GM18511 (cell line): ENCODE data around the gene NTNG1.

Source experiments
- ATAC-seq: cut with Tn5 transposase; IDR thresholded peaks from one replicate; pipeline ENCODE4 v1.9.1; 2021; ENCODE audit warnings: mild to moderate bottlenecking, moderate library complexity; ENCODE audit not compliant: unreplicated experiment

Gene NTNG1

DNA sequence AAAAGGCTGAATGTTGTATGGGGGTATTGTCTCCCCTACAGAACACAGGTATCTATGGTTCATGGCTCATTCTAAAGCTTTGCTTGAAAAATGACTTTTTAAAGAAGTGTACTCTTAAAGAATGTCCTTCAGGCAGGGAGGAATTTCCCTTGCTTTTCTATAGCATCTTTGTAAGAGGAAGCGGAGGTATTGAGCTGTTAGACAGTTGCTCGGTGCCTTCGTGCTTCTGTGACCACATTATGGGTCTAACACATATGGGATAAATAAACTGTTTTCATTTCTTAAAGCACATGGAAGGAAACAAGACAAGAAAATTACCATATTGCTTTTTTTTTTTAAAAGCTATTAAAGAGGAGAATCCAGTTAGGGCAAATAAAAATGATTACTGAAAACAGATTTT, 182.9 kb downstream of the NTNG1 start:
- ATAC-seq = no peak

- ATAC-seq = no peak
These were observed 186.1 kb downstream of the NTNG1 start for GRCh38 chr1:107326824-107327445.

DNA sequence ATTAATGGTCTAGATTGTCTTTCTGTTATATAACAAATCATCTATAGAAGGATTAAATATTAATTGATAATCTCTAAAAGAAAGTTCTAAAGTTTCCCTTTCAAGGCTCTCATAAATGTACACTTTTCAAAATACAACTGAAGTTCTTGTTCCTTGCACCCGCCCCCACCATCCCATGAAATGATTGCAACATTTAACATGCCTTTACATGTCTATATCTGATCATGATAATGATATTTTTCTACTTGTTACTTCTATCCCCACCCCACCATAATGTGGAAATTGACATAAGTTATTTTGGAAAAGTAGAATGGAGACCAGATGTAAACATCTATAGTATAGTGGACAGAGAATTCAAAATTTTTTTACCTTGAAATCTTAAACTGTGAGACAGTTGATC, 186.6 kb downstream of the NTNG1 start:
- ATAC-seq = no peak

DNA sequence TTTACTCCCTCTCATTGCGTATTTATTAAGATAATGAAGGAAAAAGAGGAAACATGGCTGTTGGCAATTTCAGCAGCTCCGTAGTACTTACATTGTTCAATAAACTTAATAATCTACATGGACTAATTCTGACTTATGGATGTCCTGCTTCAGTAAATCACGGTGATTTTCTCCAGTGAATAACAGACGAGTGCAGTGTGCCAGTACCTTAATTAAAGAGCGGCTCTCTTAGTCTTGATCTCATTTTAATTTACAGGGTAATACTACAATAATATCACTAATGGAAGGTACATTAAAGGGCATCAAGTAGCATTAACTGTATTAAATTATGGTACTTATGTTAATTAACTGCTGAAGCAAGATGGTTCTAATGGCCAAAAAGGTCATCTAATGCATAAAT, 187.2 kb downstream of the NTNG1 start:
- no peak for ATAC-seq

DNA sequence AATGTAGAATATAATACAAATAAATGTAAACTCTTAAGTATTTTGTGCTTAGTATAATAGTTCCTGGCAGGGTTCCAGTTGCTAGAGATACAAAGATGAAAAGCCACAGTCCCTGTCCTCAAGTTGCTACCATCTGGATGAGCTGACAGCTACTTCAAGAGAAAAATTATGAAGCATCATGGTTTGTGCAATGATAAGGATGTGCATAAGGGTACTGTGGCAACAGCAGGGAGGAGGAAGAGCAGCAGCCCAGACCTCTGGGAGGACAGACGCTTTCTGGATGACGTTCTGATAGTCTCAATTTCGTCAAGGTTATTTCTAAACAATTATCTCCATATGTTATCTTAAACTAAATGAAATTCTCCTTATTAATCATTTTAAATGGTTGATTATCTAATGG, 198.9 kb downstream of the NTNG1 start:
- no peak for ATAC-seq

- ATAC-seq = no peak
These were observed 201.5 kb downstream of the NTNG1 start for GRCh38 chr1:107342316-107342715.

- ATAC-seq = no peak
These were observed 201.9 kb downstream of the NTNG1 start for GRCh38 chr1:107342768-107343167.

- no peak for ATAC-seq
These were observed 202.8 kb downstream of the NTNG1 start for GRCh38 chr1:107343601-107344000.

DNA sequence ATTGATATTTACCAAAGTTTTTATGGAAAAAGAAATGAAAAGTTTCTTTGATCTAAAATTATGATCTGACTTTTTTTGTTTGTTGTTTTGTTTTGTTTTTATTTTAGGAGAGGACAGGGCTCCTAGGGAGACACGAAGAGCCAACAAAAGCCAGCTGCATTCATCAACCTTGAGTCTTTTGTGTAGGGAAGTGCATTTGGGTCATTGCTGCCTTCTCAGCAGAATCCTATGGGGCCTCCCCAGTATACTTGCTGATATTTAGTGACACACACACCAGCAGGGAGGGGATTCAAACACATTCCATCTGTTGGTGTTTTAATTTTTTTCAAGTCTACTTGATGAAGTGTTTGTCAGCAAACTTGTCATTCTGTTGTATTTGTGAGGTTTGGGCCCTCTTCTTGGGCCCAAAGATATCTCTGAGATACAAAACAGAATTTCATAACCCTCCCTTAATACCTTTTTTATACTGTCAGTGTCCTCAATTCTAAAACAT, 203.5 kb downstream of the NTNG1 start:
- no peak for ATAC-seq

GRCh38 chr1:107344836-107345235, 204.0 kb downstream of the NTNG1 start:
- no peak for ATAC-seq

DNA sequence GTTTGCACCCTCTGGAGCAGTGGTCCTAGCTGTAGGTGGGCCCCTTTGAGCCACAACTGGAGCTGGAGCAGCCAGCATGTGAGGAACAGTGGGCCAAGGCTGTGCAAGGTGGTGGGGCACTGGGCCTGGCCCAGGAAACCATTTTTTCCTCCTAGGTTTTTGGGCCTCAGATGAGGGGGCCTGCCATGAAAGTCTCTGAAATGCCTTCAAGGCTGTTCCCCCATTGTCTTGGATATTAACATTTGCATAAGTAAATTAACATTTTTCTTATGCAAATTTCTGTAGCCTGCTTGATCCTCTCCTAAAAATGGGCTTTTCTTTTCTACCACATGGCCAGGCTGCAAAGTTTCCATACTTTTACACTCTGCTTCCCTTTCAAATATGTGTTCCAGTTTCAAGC, 212.0 kb downstream of the NTNG1 start:
- no peak for ATAC-seq

GRCh38 chr1:107357376-107357775, 216.5 kb downstream of the NTNG1 start:
- no peak for ATAC-seq

- ATAC-seq = no peak
These were observed 217.9 kb downstream of the NTNG1 start for GRCh38 chr1:107358619-107359327.

GRCh38 chr1:107359472-107360241, 218.8 kb downstream of the NTNG1 start:
- ATAC-seq = no peak

GRCh38 chr1:107362468-107363140, 221.8 kb downstream of the NTNG1 start:
- peak; percentile 66 for ATAC-seq

GRCh38 chr1:107363154-107363553, 222.3 kb downstream of the NTNG1 start:
- ATAC-seq = no peak

DNA sequence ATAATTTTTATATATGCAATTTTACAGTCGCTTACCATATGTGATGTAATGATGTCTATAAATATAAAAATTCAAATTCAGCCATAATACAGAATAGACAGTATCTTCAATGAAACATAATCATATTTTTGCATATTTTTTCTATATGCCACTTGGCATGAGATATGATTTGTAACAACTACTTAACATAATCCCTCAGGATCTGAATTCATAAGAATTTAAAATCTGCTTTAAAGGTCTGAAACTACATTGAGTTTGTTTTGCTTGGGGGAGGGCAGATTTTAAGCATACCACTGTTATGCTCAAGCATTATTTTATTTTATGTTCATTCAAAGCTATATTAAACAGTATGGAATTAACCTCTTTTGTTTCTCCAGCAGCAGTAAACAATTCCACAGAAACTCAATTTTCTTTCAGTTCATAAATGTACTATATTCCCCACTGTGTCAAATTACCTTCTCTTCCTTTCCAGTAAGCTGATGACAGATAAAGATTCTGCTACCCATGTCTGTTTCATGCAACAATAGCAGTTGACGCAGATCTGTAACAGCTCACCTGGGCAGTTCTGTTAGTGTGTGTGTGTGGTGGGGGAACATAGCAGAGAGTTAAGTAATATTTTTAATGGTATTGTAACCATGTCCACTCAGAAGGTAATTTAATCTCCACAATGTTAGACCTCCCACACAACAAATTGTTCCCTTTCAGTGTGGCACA, 224.8 kb downstream of the NTNG1 start:
- no peak for ATAC-seq

GRCh38 chr1:107378426-107378825, 237.6 kb downstream of the NTNG1 start:
- no peak for ATAC-seq

DNA sequence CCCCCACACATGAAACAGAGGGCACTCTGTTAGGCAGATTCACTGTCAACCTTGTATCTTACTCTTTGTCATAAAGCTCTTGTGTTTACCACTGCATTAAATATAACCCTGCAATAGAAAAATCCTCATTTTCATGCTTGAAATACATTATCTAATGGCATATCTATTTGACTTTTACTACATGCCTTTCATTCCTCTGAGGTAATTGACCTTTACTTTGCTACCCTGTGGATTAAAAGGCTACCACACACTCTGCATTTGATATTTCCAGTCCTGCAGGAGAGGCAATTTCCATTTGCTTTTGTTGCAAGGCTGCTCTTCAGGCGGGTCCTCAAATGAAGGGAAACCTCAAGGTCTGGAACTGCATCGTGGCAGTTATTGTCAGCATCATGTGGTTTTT, 238.0 kb downstream of the NTNG1 start:
- ATAC-seq = no peak

- no peak for ATAC-seq
These were observed 239.0 kb downstream of the NTNG1 start for GRCh38 chr1:107379826-107380225.
